CD14-positive monocyte (primary cell): ENCODE data around the gene GP1BA. TPM values are rescaled to one million over a fixed set of nuclear protein-coding genes. Genes with fewer than 3 reads are reported as not detected.

Source experiments
- DNase-seq, 3 donors: peaks; one replicate each; pipeline ENCODE4 v3.0.0-alpha.2; 2011 to 2022
- H2AFZ ChIP-seq: 2 replicates; pipeline ENCODE4 v1.6.0; 2012; ENCODE audit warnings: mild to moderate bottlenecking, low read depth, low read length, inconsistent platforms; ENCODE audit not compliant: insufficient read depth, poor library complexity, severe bottlenecking
- H3K27ac ChIP-seq, 2 donors: 1 replicate in 1 of 2; 2 replicates in 1 of 2; pipeline ENCODE4 v1.5.1; 2012 to 2013; ENCODE audit warnings: low read length in 2 of 2, control low read depth in 1 of 2, inconsistent platforms in 1 of 2, low read depth in 1 of 2, mild to moderate bottlenecking in 1 of 2
- H3K27me3 ChIP-seq, 2 donors: one replicate each; pipeline versions ENCODE4 v1.6.0 to v1.6.1; 2011 to 2013; ENCODE audit warnings: low read length in 2 of 2; ENCODE audit not compliant: control insufficient read depth in 2 of 2, insufficient read depth in 2 of 2
- H3K36me3 ChIP-seq, 2 donors: replicated peaks in 1 of 2; 1 replicate in 1 of 2; 2 replicates in 1 of 2; pipeline versions ENCODE4 v1.5.1 to v1.6.1; 2012 to 2013; ENCODE audit warnings: low read length in 2 of 2, control low read depth in 1 of 2, inconsistent platforms in 1 of 2, mild to moderate bottlenecking in 1 of 2; ENCODE audit not compliant: insufficient read depth in 2 of 2, control insufficient read depth in 1 of 2
- H3K4me1 ChIP-seq, 2 donors: 1 replicate in 1 of 2; 2 replicates in 1 of 2; pipeline versions ENCODE4 v1.5.1 to v1.6.1; 2012 to 2013; ENCODE audit warnings: low read length in 2 of 2, control low read depth in 1 of 2, inconsistent platforms in 1 of 2, mild to moderate bottlenecking in 1 of 2, moderate library complexity in 1 of 2; ENCODE audit not compliant: insufficient read depth in 2 of 2, control insufficient read depth in 1 of 2
- H3K4me2 ChIP-seq: replicated peaks from 2 replicates; pipeline ENCODE3; 2012; ENCODE audit warnings: low read length, moderate library complexity, mild to moderate bottlenecking; ENCODE audit not compliant: poor library complexity, severe bottlenecking; ENCODE audit errors: extremely low read depth
- H3K4me3 ChIP-seq, 3 experiments: fragments of 200-600 bp in 1 of 3; sonication (generic) in 1 of 3; replicated peaks in 1 of 3; 1 replicate in 2 of 3; 2 replicates in 1 of 3; pipeline ENCODE4 v1.5.1; 2011 to 2013; ENCODE audit warnings: low read length in 3 of 3, mild to moderate bottlenecking in 3 of 3, control low read depth in 2 of 3, low read depth in 2 of 3, inconsistent platforms in 1 of 3, moderate library complexity in 1 of 3
- H3K79me2 ChIP-seq: 2 replicates; pipeline ENCODE4 v1.6.0; 2012; ENCODE audit warnings: mild to moderate bottlenecking, control low read depth, inconsistent platforms, low read length, moderate library complexity; ENCODE audit not compliant: insufficient read depth
- H3K9ac ChIP-seq: 2 replicates; pipeline ENCODE4 v1.6.0; 2017; ENCODE audit warnings: low read length, mild to moderate bottlenecking; ENCODE audit not compliant: insufficient read depth, poor library complexity, severe bottlenecking
- H3K9me3 ChIP-seq, 2 donors: replicated peaks in 1 of 2; 1 replicate in 1 of 2; 2 replicates in 1 of 2; pipeline versions ENCODE4 v1.5.1 to v1.6.1; 2012 to 2013; ENCODE audit warnings: low read length in 2 of 2, control low read depth in 1 of 2; ENCODE audit not compliant: control insufficient read depth in 1 of 2, insufficient read depth in 1 of 2
- H4K20me1 ChIP-seq: 2 replicates; pipeline ENCODE4 v1.6.0; 2012; ENCODE audit warnings: mild to moderate bottlenecking, low read length, control low read depth, moderate library complexity; ENCODE audit not compliant: insufficient read depth
- H3K27ac Mint-ChIP-seq, 7 donors: one replicate each; pipeline ENCODE4 v1.8.0; 2020; ENCODE audit warnings: mild to moderate bottlenecking in 7 of 7, mixed read lengths in 7 of 7, moderate library complexity in 6 of 7, inconsistent platforms in 2 of 7
- H3K27me3 Mint-ChIP-seq, 3 donors: one replicate each; pipeline ENCODE4 v1.8.0; 2021 to 2022; ENCODE audit warnings: low read depth in 3 of 3, mild to moderate bottlenecking in 3 of 3, mixed read lengths in 3 of 3, moderate library complexity in 3 of 3, inconsistent platforms in 1 of 3
- H3K36me3 Mint-ChIP-seq, 2 donors: one replicate each; pipeline ENCODE4 v1.8.0; 2020; ENCODE audit warnings: mixed read lengths in 2 of 2, inconsistent platforms in 1 of 2, mild to moderate bottlenecking in 1 of 2
- H3K4me1 Mint-ChIP-seq: one replicate; pipeline ENCODE4 v1.8.0; 2020; ENCODE audit warnings: mild to moderate bottlenecking, mixed read lengths
- H3K4me3 Mint-ChIP-seq, 2 donors: one replicate each; pipeline ENCODE4 v1.8.0; 2020; ENCODE audit warnings: mild to moderate bottlenecking in 2 of 2, mixed read lengths in 2 of 2, moderate library complexity in 1 of 2
- H3K9me3 Mint-ChIP-seq, 7 donors: one replicate each; pipeline ENCODE4 v1.8.0; 2020 to 2022; ENCODE audit warnings: mixed read lengths in 7 of 7, mild to moderate bottlenecking in 6 of 7, moderate library complexity in 6 of 7, inconsistent platforms in 2 of 7
- CTCF ChIP-seq: fragments of 200-600 bp; IDR thresholded peaks from one replicate; pipeline ENCODE4 v1.8.0; 2022; ENCODE audit warnings: antibody characterized with exemption, mild to moderate bottlenecking
- WGBS: methylation state at CpG from one replicate; pipeline ENCODE4 v1.1.5; 2013; ENCODE audit warnings: missing lambda C conversion rate; ENCODE audit not compliant: insufficient coverage; 5-methylcytosine and 5-hydroxymethylcytosine counted together
- intact Hi-C, 2 donors: fragments of 100-400 bp; cut with micrococcal nuclease; formaldehyde crosslinking; loops; one replicate each; pipeline versions ENCODE4 v1.15.0 to v1.15.1; 2023
- polyA plus RNA-seq, 3 donors: library from polyadenylated mRNA; depleted of rRNA in 1 of 3; unstranded in 2 of 3; stranded (reverse) in 1 of 3; fragments of 300-500 nt in 2 of 3; fragments of >200 nt in 1 of 3; fragmentation: Illumina TruSeq in 2 of 3; gene quantifications; 1 replicate in 2 of 3; 2 replicates in 1 of 3; pipeline ENCODE4 v1.2.3, GENCODE V29; 2012 to 2021

Gene GP1BA
- polyA plus RNA-seq, 3 donors = 0.24 to 0.29 TPM; not detected in 1

- H3K9me3 ChIP-seq = no peaks in the 10 kb centered on the region
- peak overlapping the region; percentile 92 to 95 (median 94) for H3K4me3 ChIP-seq
- peak; percentile 31 to 86 (median 47) for DNase-seq
- peak overlapping the region; percentile 96 to 97 for H3K4me3 Mint-ChIP-seq
- peaks cover 32 to 43% of the 10 kb centered on the region in 2 donors for H3K36me3 ChIP-seq
- peaks cover 44 to 51% of the 10 kb centered on the region in 2 donors for H3K36me3 Mint-ChIP-seq
- H4K20me1 ChIP-seq = peaks cover 67% of the 10 kb centered on the region
- TF ChIP-seq CTCF = no peak
- H3K4me2 ChIP-seq = peak overlapping the region; percentile 98
- H3K4me1 ChIP-seq = peaks cover 69 to 84% of the 10 kb centered on the region in 2 donors
- 9% methylated on average over 4 of the region's 16 CpGs for WGBS
- H3K4me1 Mint-ChIP-seq = peaks cover 70% of the 10 kb centered on the region
- no peaks in the 10 kb centered on the region for H3K27me3 ChIP-seq
- peak overlapping the region; percentile 94 for H3K27ac ChIP-seq
- intact Hi-C loops = loop anchor here in 1 of 2 donors (5.0 kb wide), 2 partner anchors 44 to 179 kb away; partner anchors contain the start of gene CHRNE
- H3K9ac ChIP-seq = peak overlapping the region; percentile 80
- no peak overlapping the region for H2AFZ ChIP-seq
- H3K79me2 ChIP-seq = peaks cover 78% of the 10 kb centered on the region
- H3K9me3 Mint-ChIP-seq = no peaks in the 10 kb centered on the region
- peak overlapping the region; percentile 95 to 99 (median 97) for H3K27ac Mint-ChIP-seq
- peaks cover 2 to 8% (median 3%) of the 10 kb centered on the region in 3 donors for H3K27me3 Mint-ChIP-seq
These were observed 14.4 kb downstream of the GP1BA start for GRCh38 chr17:4946312-4946976.

GRCh38 chr17:4947010-4947410 is 14.9 kb downstream of the GP1BA start:
- H2AFZ ChIP-seq = no peak overlapping the region
- peaks cover 63 to 80% of the 10 kb centered on the region in 2 donors for H3K4me1 ChIP-seq
- Mint-ChIP-seq H3K27ac (peak overlapping the region; percentile 95 to 99 (median 97)), H3K4me1 (peaks cover 65% of the 10 kb centered on the region), H3K9me3 (no peaks in the 10 kb centered on the region), H3K4me3 (peak overlapping the region; percentile 96 to 97), H3K27me3 (peaks cover 2 to 8% (median 3%) of the 10 kb centered on the region in 3 donors), H3K36me3 (peaks cover 40 to 47% of the 10 kb centered on the region in 2 donors)
- peak overlapping the region; percentile 94 for H3K27ac ChIP-seq
- H3K9me3 ChIP-seq = no peaks in the 10 kb centered on the region
- H3K4me3 ChIP-seq = peak overlapping the region; percentile 92 to 95 (median 94)
- H3K36me3 ChIP-seq = peaks cover 32 to 40% of the 10 kb centered on the region in 2 donors
- intact Hi-C loops = loop anchor here in 1 of 2 donors (5.0 kb wide), 2 partner anchors 45 to 180 kb away; partner anchors contain the start of gene CHRNE
- H3K79me2 ChIP-seq = peaks cover 72% of the 10 kb centered on the region
- peaks cover 64% of the 10 kb centered on the region for H4K20me1 ChIP-seq
- H3K9ac ChIP-seq = peak overlapping the region; percentile 80
- H3K27me3 ChIP-seq = no peaks in the 10 kb centered on the region
- peak overlapping the region; percentile 98 for H3K4me2 ChIP-seq
- DNase-seq = peak in 2 of 3 donors; percentile 26 to 62
- 0% methylated on average over 5 of the region's 7 CpGs for WGBS
- no peak for TF ChIP-seq CTCF
